GM18858 (cell line): Measurements from ENCODE around the gene SLC22A5.

Source experiments
- ATAC-seq: cut with Tn5 transposase; IDR thresholded peaks from one replicate; pipeline ENCODE4 v1.9.1; 2021; ENCODE audit not compliant: unreplicated experiment

Gene SLC22A5

GRCh38 chr5:132369474-132370180 lies at the start of gene SLC22A5:
TSS of gene SLC22A5 (plus strand) at chr5:132369710. CDS start at chr5:132369973, 263 bp downstream.
- peak; percentile 89 for ATAC-seq

- ATAC-seq, result no peak
Observed at GRCh38 chr5:132319975-132320374, 49.5 kb upstream of the SLC22A5 start.

- ATAC-seq, result no peak
Observed at GRCh38 chr5:132321109-132321721, 48.3 kb upstream of the SLC22A5 start.

- no peak for ATAC-seq
Observed at GRCh38 chr5:132322266-132322665, 47.2 kb upstream of the SLC22A5 start.

- ATAC-seq, result no peak
Observed at GRCh38 chr5:132323202-132323601, 46.3 kb upstream of the SLC22A5 start.

GRCh38 chr5:132325691-132326090 lies 43.8 kb upstream of the SLC22A5 start:
- no peak for ATAC-seq

- no peak for ATAC-seq
Observed at GRCh38 chr5:132327252-132327955, 42.1 kb upstream of the SLC22A5 start.

GRCh38 chr5:132334812-132335211 lies 34.7 kb upstream of the SLC22A5 start:
- ATAC-seq, result no peak

- no peak for ATAC-seq
Observed at GRCh38 chr5:132335402-132335801, 34.1 kb upstream of the SLC22A5 start.

GRCh38 chr5:132339502-132339901 lies 30.0 kb upstream of the SLC22A5 start:
- no peak for ATAC-seq

- no peak for ATAC-seq
Observed at GRCh38 chr5:132342291-132343180, 27.0 kb upstream of the SLC22A5 start.

- no peak for ATAC-seq
Observed at GRCh38 chr5:132344775-132345514, 24.6 kb upstream of the SLC22A5 start.

- ATAC-seq, result no peak
Observed at GRCh38 chr5:132353486-132353995, 16.0 kb upstream of the SLC22A5 start.

GRCh38 chr5:132354381-132355139 lies 14.9 kb upstream of the SLC22A5 start:
- no peak for ATAC-seq

GRCh38 chr5:132355140-132355765 lies 14.3 kb upstream of the SLC22A5 start:
- no peak for ATAC-seq

- no peak for ATAC-seq
Observed at GRCh38 chr5:132358775-132359174, 10.7 kb upstream of the SLC22A5 start.

GRCh38 chr5:132362086-132362485 lies 7.4 kb upstream of the SLC22A5 start:
- no peak for ATAC-seq

GRCh38 chr5:132363431-132364112 lies 5.9 kb upstream of the SLC22A5 start:
- no peak for ATAC-seq
